GM12878 (cell line): ENCODE data around the gene DICER1. TPM values are rescaled to one million over a fixed set of nuclear protein-coding genes. Genes with fewer than 3 reads are reported as not detected.

ENCODE experiments used
- ATAC-seq: fragments of 200-7000 bp; cut with Tn5 transposase; 3 replicates; pipeline ENCODE4 v1.9.1; 2020; ENCODE audit warnings: mild to moderate bottlenecking, moderate library complexity
- BruUV-seq: library from RNA; stranded (reverse); fragments of 400-500 nt; replicated peaks from 2 replicates; lab custom pipeline; 2021; lab: Mats Ljungman, UMichigan
- CTCF ChIA-PET: fragments of 300-600 bp; sonication (Branson Sonifier 250); formaldehyde crosslinking; extraction: SDS; loops from one replicate; lab custom pipeline; 2021; ENCODE audit warnings: inconsistent platforms; lab: Yijun Ruan, JAX
- POLR2A ChIA-PET: fragments of 350-600 bp; formaldehyde crosslinking; extraction: SDS; loops from one replicate; lab custom pipeline; 2021; ENCODE audit warnings: inconsistent platforms; lab: Charles Lee
- RAD21 ChIA-PET: fragments of 300-600 bp; sonication (Branson Sonifier 250); formaldehyde crosslinking; loops from one replicate; lab custom pipeline; 2023; ENCODE audit warnings: antibody characterized with exemption; ENCODE audit not compliant: unreplicated experiment; lab: Charles Lee
- SMC1A ChIA-PET: fragments of 300-600 bp; sonication (Branson Sonifier 250); formaldehyde crosslinking; loops from one replicate; lab custom pipeline; 2023; ENCODE audit not compliant: unreplicated experiment, uncharacterized antibody; lab: Charles Lee
- DNase-seq: peaks from one replicate; pipeline ENCODE4 v3.0.0-alpha.2; 2011; ENCODE audit warnings: low read depth, low spot score
- FAIRE-seq: peaks from 3 replicates; lab custom pipeline; 2011; peaks lifted over from hg19 to GRCh38; lab: Jason Lieb, UNC
- H2AFZ ChIP-seq: 2 replicates; pipeline ENCODE4 v1.6.0; 2011; ENCODE audit warnings: low read depth, low read length, control low read depth; ENCODE audit not compliant: control insufficient read depth
- H3K27ac ChIP-seq: 2 replicates; pipeline ENCODE4 v1.5.1; 2011; ENCODE audit warnings: control low read depth; ENCODE audit not compliant: control insufficient read depth, insufficient read depth
- H3K27me3 ChIP-seq, 2 experiments: replicated peaks in 1 of 2; 2 replicates each; pipeline versions ENCODE4 v1.6.0 to v1.6.1; 2011; ENCODE audit warnings: low read length in 1 of 2; ENCODE audit not compliant: control insufficient read depth in 2 of 2, insufficient read depth in 2 of 2
- H3K36me3 ChIP-seq, 2 experiments: 2 replicates each; pipeline ENCODE4 v1.5.1; 2011; ENCODE audit warnings: low read length in 1 of 2; ENCODE audit not compliant: control insufficient read depth in 2 of 2, insufficient read depth in 2 of 2
- H3K4me1 ChIP-seq: 2 replicates; pipeline ENCODE4 v1.6.1; 2011; ENCODE audit warnings: mild to moderate bottlenecking, low read length, moderate library complexity, mixed read lengths; ENCODE audit not compliant: control insufficient read depth, insufficient read depth
- H3K4me2 ChIP-seq: 2 replicates; pipeline ENCODE4 v1.6.0; 2011; ENCODE audit warnings: control low read depth; ENCODE audit not compliant: control insufficient read depth, insufficient read depth
- H3K4me3 ChIP-seq: fragments of 200-600 bp; sonication (generic); 2 replicates; pipeline ENCODE4 v1.5.1; 2016
- H3K79me2 ChIP-seq: 2 replicates; pipeline ENCODE4 v1.6.0; 2011; ENCODE audit warnings: low read length; ENCODE audit not compliant: control insufficient read depth, insufficient read depth
- H3K9ac ChIP-seq: 2 replicates; pipeline ENCODE4 v1.8.0; 2011; ENCODE audit warnings: low read length, control low read depth, mixed read lengths; ENCODE audit not compliant: control insufficient read depth, insufficient read depth
- H3K9me3 ChIP-seq: replicated peaks from 3 replicates; pipeline ENCODE4 v1.5.1; 2011; ENCODE audit warnings: mild to moderate bottlenecking, low read length; ENCODE audit not compliant: control insufficient read depth, insufficient read depth
- H4K20me1 ChIP-seq: 2 replicates; pipeline ENCODE4 v1.6.0; 2011; ENCODE audit not compliant: control insufficient read depth, insufficient read depth
- BACH1 ChIP-seq: fragments of 450-650 bp; IDR thresholded peaks from 2 replicates; pipeline ENCODE4 v1.6.1; 2017; ENCODE audit warnings: mild to moderate bottlenecking, borderline replicate concordance
- BRCA1 ChIP-seq: IDR thresholded peaks from 2 replicates; pipeline ENCODE4 v1.6.1; 2011; ENCODE audit warnings: low read depth, low read length, improper control_type of control experiment
- EED ChIP-seq: sonication (generic); IDR thresholded peaks from 2 replicates; pipeline ENCODE4 v1.6.1; 2016; ENCODE audit warnings: antibody characterized with exemption, low read depth
- IRF4 ChIP-seq: IDR thresholded peaks from 2 replicates; pipeline ENCODE4 v1.6.1; 2011; ENCODE audit warnings: low read depth, low read length
- NBN ChIP-seq: fragments of 450-650 bp; IDR thresholded peaks from 2 replicates; pipeline ENCODE4 v1.6.1; 2016
- RAD21 ChIP-seq: IDR thresholded peaks from 2 replicates; pipeline ENCODE4 v1.6.1; 2011; ENCODE audit warnings: mild to moderate bottlenecking, low read depth, low read length, moderate library complexity; ENCODE audit not compliant: insufficient read depth
- YY1 ChIP-seq: IDR thresholded peaks from 2 replicates; pipeline ENCODE4 v1.6.1; 2011; ENCODE audit warnings: low read depth, mild to moderate bottlenecking, low read length
- WGBS: methylation state at CpG from one replicate; pipeline ENCODE4 v1.1.6; 2016; ENCODE audit warnings: low lambda C conversion rate; ENCODE audit not compliant: insufficient replicate concordance, insufficient coverage; ENCODE audit errors: missing lambda C conversion rate; 5-methylcytosine and 5-hydroxymethylcytosine counted together
- in situ Hi-C: fragments of 300-500 bp; cut with MboI; formaldehyde crosslinking; loops from 9 replicates; pipeline ENCODE4 v1.14.3; 2018; ENCODE audit warnings: mixed read lengths
- intact Hi-C: fragments of 100-400 bp; cut with micrococcal nuclease; formaldehyde crosslinking; loops from one replicate; pipeline ENCODE4 v1.14.2; 2022; ENCODE audit not compliant: unreplicated experiment
- polyA plus RNA-seq, 11 experiments: library from polyadenylated mRNA; depleted of rRNA in 4 of 11; unstranded in 6 of 11; stranded (reverse) in 5 of 11; fragments of >200 nt; fragmentation: Nextera tagmentation in 4 of 11; fragmentation: Illumina TruSeq in 1 of 11; extraction: Ambion mirVana in 4 of 11; extraction: Trizol in 1 of 11; gene quantifications; 1 replicate in 1 of 11; 2 replicates in 10 of 11; pipeline versions ENCODE4 v1.2.1 to v1.2.3, GENCODE V29; 2011 to 2016; ENCODE audit warnings: inconsistent platforms in 2 of 11, missing spikeins in 2 of 11, low read depth in 1 of 11
- total RNA-seq, 4 experiments: library from RNA; depleted of rRNA in 3 of 4; stranded (reverse); fragments of >200 nt in 3 of 4; fragmentation: Illumina TruSeq in 1 of 4; extraction: Trizol in 1 of 4; gene quantifications; 2 replicates each; pipeline versions ENCODE4 v1.2.1 to v1.2.3, GENCODE V29; 2013 to 2021
- TF ChIP-seq, protein P1 (sequence below): IDR thresholded peaks from 2 replicates; pipeline ENCODE4 v1.6.1; 2011; ENCODE audit warnings: low read depth, mild to moderate bottlenecking, low read length, moderate library complexity, borderline replicate concordance; ENCODE audit errors: extremely low read depth
- TF ChIP-seq, protein P2 (sequence below): fragments of 150-350 bp; IDR thresholded peaks from 2 replicates; pipeline ENCODE4 v1.6.1; 2014; ENCODE audit warnings: mild to moderate bottlenecking, low read depth, low read length
- TF ChIP-seq, protein P3 (sequence below), 3 experiments: IDR thresholded peaks in 2 of 3; conservative IDR thresholded peaks in 1 of 3; 2 replicates each; pipeline ENCODE4 v1.5.1; 2011; ENCODE audit warnings: low read depth in 3 of 3, low read length in 3 of 3, mild to moderate bottlenecking in 3 of 3, control low read depth in 2 of 3, moderate library complexity in 2 of 3, inconsistent platforms in 1 of 3, mixed read lengths in 1 of 3; ENCODE audit not compliant: control insufficient read depth in 2 of 3, insufficient read depth in 1 of 3; ENCODE audit errors: extremely low read depth in 1 of 3

DICER1 gene
- total and polyA plus RNA-seq, 10 of the 15 experiments (the other 5 are each of a cell fraction or from before 2014, with no cell fraction given) = 6.8 to 70.8 (median 37.1) TPM

DNA sequence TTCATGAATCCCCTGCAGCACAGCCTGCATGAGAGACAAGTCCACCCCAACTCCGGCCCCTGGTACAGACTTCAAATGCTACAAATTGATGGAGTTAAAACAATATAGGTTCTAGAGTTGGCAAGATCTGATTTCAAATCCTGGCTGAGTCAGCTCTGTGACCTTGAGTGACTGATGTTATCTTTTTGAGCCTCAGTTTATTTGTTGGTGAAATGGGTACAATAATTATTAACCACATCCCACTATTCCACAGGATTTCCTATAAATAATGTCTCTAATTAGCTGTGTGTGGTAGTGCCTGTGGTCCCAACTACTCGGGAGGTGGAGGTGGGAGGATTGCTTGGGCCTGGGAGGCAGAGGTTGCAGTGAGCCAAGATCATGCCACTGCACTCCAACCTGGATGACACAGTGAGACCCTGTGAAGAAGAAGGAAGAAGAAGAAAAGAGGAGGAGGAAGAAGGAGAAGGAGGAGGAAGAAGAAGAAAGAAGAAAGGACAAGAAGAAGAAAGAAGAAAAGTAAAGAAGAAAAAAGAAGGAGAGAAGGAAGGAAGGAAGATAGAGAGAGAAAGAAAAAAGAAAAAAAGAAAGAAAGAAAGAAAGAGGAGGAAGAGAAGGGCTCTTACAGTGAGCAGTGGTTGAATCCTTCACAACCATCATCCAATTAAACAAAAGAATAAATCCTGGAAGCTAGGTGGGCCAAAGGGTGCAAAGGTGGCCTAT is 39.7 kb upstream of the DICER1 start:
- Histone ChIP-seq H3K4me3 (no peak overlapping the region), H3K79me2 (no peaks in the 10 kb centered on the region), H3K9ac (no peak overlapping the region), H3K4me1 (no peaks in the 10 kb centered on the region), H3K36me3 (no peaks in the 10 kb centered on the region; a peak in 1 of 4 replicates), H3K9me3 (no peaks in the 10 kb centered on the region), H3K27ac (no peak overlapping the region), H4K20me1 (no peaks in the 10 kb centered on the region), H3K27me3 (no peaks in the 10 kb centered on the region), H2AFZ (no peak overlapping the region), H3K4me2 (no peak overlapping the region)
- RAD21 ChIA-PET = interaction anchor here (0.7 to 2.5 kb wide), 10 partner anchors 8 to 507 kb away, joined by 3 to 15 read pairs (median 4); no protein-coding TSS in a partner anchor
- DNase-seq = no peak
- in situ Hi-C loops (loop anchor here (10.0 kb wide), 1 partner anchor 512 kb away; no protein-coding TSS in a partner anchor), intact Hi-C loops (loop anchor here (2.0 kb wide), 1 partner anchor 508 kb away; no protein-coding TSS in a partner anchor)
- ATAC-seq = no peak
- POLR2A ChIA-PET = interaction anchor here (0.7 kb wide), 1 partner anchor 150 kb away, joined by 6 read pairs; no protein-coding TSS in a partner anchor
- WGBS = 50% methylated on average over 2 of the region's 2 CpGs
- TF ChIP-seq NBN (0 out of 2 replicates have a peak, but pooled peaks have one; percentile 21), EED (no peak)
- no peak for FAIRE-seq
- CTCF ChIA-PET = interaction anchor here (0.5 to 4.6 kb wide), 12 partner anchors 13 to 509 kb away, joined by 3 to 54 read pairs (median 4); no protein-coding TSS in a partner anchor
- BruUV-seq = no TSS peak
- SMC1A ChIA-PET = interaction anchor here (1.2 to 4.5 kb wide), 6 partner anchors 9 to 79 kb away, joined by 5 to 18 read pairs (median 10); no protein-coding TSS in a partner anchor

DNA sequence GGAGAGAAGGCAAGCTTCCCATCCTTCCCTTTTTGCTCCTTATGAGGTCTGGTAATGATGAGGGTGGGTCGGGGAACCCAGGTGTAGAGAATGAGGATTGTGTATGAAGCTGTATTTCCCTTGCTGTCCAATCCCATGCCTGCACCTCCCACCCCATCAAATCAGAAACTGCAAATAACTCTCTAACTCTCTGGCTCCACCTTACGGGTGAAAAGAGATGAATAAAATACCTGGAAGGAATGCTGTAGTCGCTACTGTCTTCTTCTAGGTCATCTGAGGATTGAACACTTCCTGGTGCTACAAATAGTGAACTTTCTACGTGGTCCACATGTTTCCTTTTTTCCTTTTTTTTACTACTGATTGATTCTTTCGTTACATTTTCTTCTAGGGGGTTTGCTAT is 38.9 kb upstream of the DICER1 start:
- no peaks in the 10 kb centered on the region for H4K20me1 ChIP-seq
- WGBS = 24% methylated on average over 5 of the region's 5 CpGs
- H3K4me2 ChIP-seq = no peak overlapping the region
- no peaks in the 10 kb centered on the region for H3K9me3 ChIP-seq
- ATAC-seq = peak; percentile 88
- ChIA-PET POLR2A (interaction anchor here (0.9 to 1.3 kb wide), 2 partner anchors 12 to 22 kb away, joined by 4 read pairs; no protein-coding TSS in a partner anchor), SMC1A (interaction anchor here (0.9 to 2.9 kb wide), 12 partner anchors 10 to 115 kb away, joined by 3 to 18 read pairs (median 4); no protein-coding TSS in a partner anchor), RAD21 (interaction anchor here (0.7 to 2.5 kb wide), 15 partner anchors 9 to 507 kb away, joined by 3 to 15 read pairs (median 3); no protein-coding TSS in a partner anchor), CTCF (interaction anchor here (0.6 to 4.6 kb wide), 23 partner anchors 9 to 508 kb away, joined by 3 to 54 read pairs (median 4); no protein-coding TSS in a partner anchor)
- no peaks in the 10 kb centered on the region; a peak in 1 of 4 replicates for H3K36me3 ChIP-seq
- no peak overlapping the region for H2AFZ ChIP-seq
- in situ Hi-C loops (loop anchor here (10.0 kb wide), 1 partner anchor 511 kb away; no protein-coding TSS in a partner anchor), intact Hi-C loops (loop anchor here (2.0 kb wide), 1 partner anchor 507 kb away; no protein-coding TSS in a partner anchor)
- no peak overlapping the region for H3K9ac ChIP-seq
- no peak overlapping the region for H3K4me3 ChIP-seq
- no peaks in the 10 kb centered on the region for H3K79me2 ChIP-seq
- FAIRE-seq = peak; percentile 57
- no peak overlapping the region for H3K27ac ChIP-seq
- no peak for DNase-seq
- H3K4me1 ChIP-seq = no peaks in the 10 kb centered on the region
- no peaks in the 10 kb centered on the region for H3K27me3 ChIP-seq
- no TSS peak for BruUV-seq
- TF ChIP-seq, protein P1, sequence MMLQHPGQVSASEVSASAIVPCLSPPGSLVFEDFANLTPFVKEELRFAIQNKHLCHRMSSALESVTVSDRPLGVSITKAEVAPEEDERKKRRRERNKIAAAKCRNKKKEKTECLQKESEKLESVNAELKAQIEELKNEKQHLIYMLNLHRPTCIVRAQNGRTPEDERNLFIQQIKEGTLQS = no peak
- TF ChIP-seq RAD21 (peak; percentile 75), IRF4 (no peak), YY1 (no peak), BRCA1 (no peak), BACH1 (no peak)
- TF ChIP-seq, protein P2, sequence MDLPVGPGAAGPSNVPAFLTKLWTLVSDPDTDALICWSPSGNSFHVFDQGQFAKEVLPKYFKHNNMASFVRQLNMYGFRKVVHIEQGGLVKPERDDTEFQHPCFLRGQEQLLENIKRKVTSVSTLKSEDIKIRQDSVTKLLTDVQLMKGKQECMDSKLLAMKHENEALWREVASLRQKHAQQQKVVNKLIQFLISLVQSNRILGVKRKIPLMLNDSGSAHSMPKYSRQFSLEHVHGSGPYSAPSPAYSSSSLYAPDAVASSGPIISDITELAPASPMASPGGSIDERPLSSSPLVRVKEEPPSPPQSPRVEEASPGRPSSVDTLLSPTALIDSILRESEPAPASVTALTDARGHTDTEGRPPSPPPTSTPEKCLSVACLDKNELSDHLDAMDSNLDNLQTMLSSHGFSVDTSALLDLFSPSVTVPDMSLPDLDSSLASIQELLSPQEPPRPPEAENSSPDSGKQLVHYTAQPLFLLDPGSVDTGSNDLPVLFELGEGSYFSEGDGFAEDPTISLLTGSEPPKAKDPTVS = no peak
- TF ChIP-seq, protein P3, sequence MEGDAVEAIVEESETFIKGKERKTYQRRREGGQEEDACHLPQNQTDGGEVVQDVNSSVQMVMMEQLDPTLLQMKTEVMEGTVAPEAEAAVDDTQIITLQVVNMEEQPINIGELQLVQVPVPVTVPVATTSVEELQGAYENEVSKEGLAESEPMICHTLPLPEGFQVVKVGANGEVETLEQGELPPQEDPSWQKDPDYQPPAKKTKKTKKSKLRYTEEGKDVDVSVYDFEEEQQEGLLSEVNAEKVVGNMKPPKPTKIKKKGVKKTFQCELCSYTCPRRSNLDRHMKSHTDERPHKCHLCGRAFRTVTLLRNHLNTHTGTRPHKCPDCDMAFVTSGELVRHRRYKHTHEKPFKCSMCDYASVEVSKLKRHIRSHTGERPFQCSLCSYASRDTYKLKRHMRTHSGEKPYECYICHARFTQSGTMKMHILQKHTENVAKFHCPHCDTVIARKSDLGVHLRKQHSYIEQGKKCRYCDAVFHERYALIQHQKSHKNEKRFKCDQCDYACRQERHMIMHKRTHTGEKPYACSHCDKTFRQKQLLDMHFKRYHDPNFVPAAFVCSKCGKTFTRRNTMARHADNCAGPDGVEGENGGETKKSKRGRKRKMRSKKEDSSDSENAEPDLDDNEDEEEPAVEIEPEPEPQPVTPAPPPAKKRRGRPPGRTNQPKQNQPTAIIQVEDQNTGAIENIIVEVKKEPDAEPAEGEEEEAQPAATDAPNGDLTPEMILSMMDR (IDR thresholded peaks at IDR 0.05 in 2 of 3, conservative IDR thresholded peaks at IDR 0.05 in 1 of 3; ENCODE audit: control insufficient read depth in 2 of 3, extremely low read depth in 1 of 3, insufficient read depth in 1 of 3, low read depth in 3 of 3, low read length in 3 of 3) = peak; percentile 30 to 53 (median 52); a peak in 5 of 6 replicates
